PFSK-1 (cell line): ENCODE measurements around the gene FADS1.

Experiments used
- POLR2AphosphoS5 ChIP-seq: IDR thresholded peaks from 2 replicates; pipeline ENCODE4 v1.6.1; 2012; ENCODE audit warnings: low read depth, mild to moderate bottlenecking, control low read depth, low read length, moderate library complexity
- REST ChIP-seq, 2 experiments: IDR thresholded peaks; 2 replicates each; pipeline versions ENCODE4 v1.6.1 to v1.8.0; 2011 to 2012; ENCODE audit warnings: low read depth in 2 of 2, low read length in 2 of 2, control low read depth in 1 of 2, inconsistent platforms in 1 of 2, mild to moderate bottlenecking in 1 of 2, moderate library complexity in 1 of 2; ENCODE audit not compliant: insufficient read depth in 1 of 2
- SIN3A ChIP-seq: IDR thresholded peaks from 2 replicates; pipeline ENCODE4 v1.6.1; 2012; ENCODE audit warnings: mild to moderate bottlenecking, low read length, moderate library complexity, borderline replicate concordance; ENCODE audit not compliant: insufficient read depth
- TAF1 ChIP-seq: IDR thresholded peaks from 2 replicates; pipeline ENCODE4 v1.6.1; 2012; ENCODE audit warnings: low read length, control low read depth, borderline replicate concordance; ENCODE audit not compliant: insufficient read depth

DNA sequence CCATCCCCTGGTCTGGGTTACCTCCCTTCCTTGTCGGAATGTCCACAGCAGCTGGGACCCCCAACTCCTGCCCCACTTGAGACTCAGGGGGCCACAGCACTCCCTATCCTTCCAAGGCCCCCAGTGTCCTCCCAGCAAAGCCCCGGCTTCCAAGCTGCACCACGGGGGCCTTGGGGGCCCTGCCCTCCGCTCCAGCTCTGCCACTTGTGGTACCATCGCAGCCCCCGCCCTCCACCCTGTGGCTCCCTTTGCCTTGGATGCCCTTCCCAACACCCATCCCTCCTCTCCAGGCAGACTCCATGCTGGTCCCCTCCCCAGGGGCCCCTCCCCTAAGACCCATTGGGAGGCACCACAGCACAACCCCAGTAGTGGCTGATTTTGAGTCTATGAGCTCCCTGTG lies 41.7 kb downstream of the FADS1 start:
- TF ChIP-seq POLR2AphosphoS5 (no peak), TAF1 (no peak), REST (IDR thresholded peaks at IDR 0.05; ENCODE audit: insufficient read depth in 1 of 2, low read depth in 2 of 2, low read length in 2 of 2) (no peak), SIN3A (no peak)
